GM18507 (cell line): ENCODE measurements around the gene KLHL7.

Source experiments
- DNase-seq: peaks from one replicate; pipeline ENCODE4 v3.0.0; 2011; ENCODE audit warnings: low read depth; ENCODE audit not compliant: insufficient read length; ENCODE audit errors: extremely low spot score
- FAIRE-seq: peaks from 2 replicates; lab custom pipeline; 2011; peaks lifted over from hg19 to GRCh38; lab: Jason Lieb, UNC

The KLHL7 gene, protein sequence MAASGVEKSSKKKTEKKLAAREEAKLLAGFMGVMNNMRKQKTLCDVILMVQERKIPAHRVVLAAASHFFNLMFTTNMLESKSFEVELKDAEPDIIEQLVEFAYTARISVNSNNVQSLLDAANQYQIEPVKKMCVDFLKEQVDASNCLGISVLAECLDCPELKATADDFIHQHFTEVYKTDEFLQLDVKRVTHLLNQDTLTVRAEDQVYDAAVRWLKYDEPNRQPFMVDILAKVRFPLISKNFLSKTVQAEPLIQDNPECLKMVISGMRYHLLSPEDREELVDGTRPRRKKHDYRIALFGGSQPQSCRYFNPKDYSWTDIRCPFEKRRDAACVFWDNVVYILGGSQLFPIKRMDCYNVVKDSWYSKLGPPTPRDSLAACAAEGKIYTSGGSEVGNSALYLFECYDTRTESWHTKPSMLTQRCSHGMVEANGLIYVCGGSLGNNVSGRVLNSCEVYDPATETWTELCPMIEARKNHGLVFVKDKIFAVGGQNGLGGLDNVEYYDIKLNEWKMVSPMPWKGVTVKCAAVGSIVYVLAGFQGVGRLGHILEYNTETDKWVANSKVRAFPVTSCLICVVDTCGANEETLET

DNA sequence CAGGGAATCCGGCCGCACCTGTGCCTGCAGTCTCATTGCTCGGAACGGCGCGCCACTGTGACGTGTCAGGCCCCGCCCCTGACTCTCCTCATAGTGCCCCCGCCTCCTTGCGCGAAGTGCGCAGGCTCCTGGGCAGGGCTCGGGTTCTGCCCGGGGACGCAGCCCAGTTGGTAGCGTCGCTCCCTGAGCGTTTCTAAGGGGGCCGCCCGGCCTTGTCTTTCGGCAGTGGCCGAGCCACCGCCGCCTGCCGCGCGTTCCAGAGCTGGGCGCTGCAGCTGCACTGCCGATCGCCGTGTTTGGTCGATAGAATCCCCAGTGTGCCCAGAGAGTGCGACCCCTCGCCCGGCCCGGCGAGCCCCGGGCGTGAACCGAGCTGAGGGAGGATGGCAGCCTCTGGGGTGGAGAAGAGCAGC is at the start of gene KLHL7:
TSS of gene KLHL7 (plus strand) at position 142 of the 413 bp plus-strand sequence. CDS start at position 384, 242 bp downstream.
- peak; percentile 82 for DNase-seq
- peak; percentile 96 for FAIRE-seq

DNA sequence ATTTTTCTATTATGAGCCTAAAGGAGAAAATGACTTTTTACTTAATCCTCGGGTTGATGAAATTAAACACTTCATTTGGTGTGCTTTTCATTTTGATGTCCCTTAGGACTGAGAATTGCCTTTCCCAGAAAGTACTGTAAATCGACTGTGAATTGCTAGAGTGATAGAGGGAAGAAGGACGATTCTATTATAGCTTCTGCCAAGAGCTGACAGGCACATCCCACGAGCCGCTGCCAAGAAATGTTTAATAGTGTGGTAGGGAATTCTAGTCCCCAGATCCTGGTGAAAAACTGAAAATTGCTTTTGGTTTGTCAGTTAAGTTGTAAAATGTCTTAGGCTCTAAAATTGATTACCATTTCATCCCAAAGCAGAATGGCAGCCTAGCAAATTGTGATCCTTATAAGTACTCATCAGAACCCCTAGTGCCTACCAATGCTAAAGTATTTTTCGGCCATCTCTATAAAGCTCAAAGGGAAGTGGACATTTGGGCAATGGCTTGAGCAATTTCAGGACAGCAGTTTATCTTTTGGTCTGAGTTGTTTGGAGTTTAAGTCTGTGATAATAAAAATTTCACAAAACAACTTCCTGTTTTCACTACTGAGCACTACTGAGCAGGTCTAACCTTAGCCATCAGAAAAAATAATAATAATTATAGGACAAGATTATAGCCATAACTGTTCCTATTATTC is 47.0 kb upstream of the KLHL7 start:
- FAIRE-seq (no peak), DNase-seq (no peak)

DNA sequence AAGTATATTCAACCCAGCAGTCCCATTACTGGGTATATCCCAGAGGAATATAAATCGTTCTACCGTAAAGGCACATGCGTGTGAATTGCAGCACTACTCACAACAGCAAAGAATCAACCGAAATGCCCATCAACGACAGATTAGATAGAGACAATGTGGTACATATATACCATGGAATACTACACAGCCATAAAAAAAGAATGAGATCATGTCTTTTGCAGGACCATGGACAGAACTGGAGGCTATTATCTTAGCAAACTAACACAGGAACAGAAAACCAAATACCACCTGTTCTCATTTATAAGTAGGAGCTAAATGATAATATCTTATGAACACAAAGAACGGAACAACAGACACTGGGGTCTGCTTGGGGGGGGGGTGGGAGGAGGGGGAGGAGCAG is 44.3 kb upstream of the KLHL7 start:
- FAIRE-seq (no peak), DNase-seq (no peak)

DNA sequence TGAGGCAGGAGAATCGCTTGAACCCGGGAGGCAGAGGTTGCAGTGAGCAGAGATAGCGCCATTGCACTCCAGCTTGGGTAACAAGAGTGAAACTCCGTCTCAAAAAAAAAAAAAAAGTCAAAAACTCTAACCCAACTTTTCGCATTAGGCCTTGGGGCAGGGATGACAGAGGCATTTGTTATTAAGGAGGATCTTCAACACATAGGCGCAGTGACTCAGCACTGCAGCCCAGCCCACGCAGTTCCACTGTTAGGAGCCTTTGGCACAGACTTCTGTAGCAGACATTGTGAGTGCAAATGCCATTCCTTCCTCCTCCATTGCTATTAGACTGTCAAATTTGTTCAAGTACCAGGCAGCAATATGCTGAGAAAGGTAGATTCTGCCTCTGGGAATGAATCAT is 43.1 kb upstream of the KLHL7 start:
- FAIRE-seq, result no peak
- DNase-seq, result no peak

DNA sequence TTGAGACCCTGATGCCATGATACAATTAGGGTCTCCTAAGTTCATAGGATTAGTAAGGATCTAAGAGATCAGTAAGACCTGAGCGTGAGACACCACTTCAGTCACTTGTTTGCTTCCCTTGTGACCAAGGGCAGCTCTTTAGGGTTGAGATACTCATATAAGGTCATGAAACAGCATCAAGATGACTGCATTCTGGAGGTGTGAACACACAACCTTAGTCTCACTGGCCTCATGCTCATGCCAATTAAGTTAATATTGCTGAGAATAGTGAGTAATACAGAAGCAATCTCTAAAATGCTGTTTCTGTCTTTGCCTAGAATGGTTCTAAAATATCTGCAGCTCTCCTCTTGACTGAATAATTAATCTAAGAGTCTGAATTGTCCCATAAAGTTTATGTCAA is 39.6 kb upstream of the KLHL7 start:
- DNase-seq (no peak), FAIRE-seq (no peak)

DNA sequence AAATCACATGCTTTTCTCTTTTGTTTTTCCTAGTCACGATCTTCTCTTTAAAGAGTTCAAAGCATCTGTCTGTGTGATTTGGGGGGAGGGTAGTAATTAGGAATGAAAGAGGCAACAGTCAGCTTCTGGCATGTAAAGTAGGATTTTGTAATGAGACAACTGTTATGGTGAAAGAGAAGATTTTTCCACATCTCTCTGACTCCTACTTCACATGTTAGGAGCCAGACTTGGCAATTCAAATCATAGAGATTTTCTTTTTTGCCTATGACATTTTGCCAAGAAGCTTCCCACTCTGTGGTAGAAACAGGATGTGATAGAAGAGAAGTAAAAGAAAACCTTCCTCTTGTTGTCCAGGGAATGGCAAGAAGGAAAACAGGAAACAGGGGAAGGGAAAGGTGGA is 38.3 kb upstream of the KLHL7 start:
- DNase-seq (no peak), FAIRE-seq (no peak)

DNA sequence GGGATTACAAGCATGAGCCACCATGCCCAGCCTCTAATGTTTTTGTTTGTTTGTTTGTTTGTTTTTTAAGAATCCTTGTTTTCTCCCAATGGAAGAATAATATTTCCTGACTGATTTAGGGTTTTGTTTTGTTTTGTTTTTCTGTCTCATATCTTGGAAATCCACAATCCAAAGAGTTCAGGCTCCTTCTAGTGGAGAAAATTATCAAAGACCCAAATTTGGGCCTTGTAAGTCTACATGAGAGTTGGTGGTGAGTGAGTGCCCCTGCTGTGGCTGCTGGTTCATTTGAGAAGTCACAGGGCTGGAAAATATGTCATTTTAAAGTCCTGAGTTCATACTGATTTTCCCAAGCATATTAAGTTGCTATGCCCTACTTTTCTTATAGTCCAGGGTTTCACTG is 33.5 kb upstream of the KLHL7 start:
- DNase-seq, result no peak
- no peak for FAIRE-seq

DNA sequence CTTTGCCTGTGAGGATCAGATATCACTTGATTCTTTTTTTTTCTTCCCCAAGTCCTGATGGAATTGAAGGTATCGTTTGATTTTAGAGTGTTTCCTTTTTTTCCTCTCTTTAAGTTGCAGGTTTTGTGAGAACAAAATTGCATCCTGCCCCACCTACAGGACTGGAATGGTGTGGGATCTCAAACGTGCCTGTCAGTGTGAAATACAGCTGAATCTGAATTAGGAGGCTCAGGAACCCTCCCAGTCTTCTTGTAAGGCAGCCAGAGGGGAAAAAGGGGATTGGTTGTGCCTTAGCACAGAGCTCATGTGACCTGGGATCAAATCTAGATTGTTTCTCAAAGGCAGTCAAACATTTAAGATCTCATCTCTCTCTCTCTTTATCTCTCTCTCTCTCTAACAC is 32.7 kb upstream of the KLHL7 start:
- DNase-seq, result no peak
- no peak for FAIRE-seq

DNA sequence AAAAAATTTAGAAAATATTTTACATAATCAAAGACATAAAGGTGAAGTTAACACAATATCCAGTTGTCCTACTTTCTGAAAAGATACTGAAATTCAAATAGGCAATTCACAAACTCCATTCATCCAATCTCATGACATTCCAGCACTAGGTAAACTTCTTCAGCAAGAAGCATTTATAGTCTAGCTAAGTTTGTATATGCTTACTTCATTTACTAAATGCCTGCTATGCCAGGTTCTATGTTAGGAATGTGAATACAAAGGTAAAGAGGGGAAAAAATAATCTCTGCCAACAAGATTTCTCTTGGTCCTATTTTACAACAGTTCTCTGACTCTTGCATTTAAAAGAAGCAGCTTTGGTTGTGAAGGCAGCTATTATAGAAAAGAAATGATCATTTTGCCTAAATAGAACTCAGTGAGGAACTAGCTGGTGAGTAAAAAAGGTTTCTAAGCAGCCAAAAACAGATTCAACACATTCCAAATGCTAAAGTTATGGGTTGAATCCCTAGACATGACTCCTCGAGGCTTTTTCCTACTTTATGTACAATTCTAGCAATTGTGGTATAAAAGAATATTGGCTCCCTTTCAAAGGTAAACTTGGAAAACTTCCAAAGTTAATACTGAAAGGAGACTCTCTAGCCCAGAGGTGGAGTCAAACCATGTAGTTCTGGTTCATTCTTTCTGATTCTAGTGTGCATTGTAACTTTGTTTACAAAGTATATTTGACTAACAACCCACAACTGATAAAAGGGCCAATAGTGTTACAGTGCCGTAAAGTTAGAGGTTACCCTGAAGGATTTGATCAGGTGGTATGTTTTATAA is 30.9 kb upstream of the KLHL7 start:
- FAIRE-seq, result no peak
- DNase-seq, result no peak

DNA sequence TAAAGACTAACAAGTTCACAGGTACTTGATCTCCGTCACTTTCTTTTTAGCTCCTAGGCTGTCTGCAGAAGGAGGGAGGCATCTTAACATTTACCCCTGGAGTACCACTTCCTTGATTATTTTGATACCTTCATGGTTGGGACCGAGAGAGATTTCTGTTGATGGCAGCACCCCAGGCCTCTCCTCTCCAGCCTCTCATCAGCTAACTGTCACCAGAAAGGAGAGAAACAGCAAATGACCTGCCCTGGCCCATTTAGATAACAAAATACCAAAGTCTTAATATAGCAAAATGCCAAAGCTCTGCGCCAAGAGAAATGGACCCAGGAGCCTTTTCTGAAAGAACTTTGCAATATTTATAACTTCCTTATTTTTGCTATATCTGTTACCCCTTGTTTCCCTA is 30.0 kb upstream of the KLHL7 start:
- DNase-seq (no peak), FAIRE-seq (no peak)

DNA sequence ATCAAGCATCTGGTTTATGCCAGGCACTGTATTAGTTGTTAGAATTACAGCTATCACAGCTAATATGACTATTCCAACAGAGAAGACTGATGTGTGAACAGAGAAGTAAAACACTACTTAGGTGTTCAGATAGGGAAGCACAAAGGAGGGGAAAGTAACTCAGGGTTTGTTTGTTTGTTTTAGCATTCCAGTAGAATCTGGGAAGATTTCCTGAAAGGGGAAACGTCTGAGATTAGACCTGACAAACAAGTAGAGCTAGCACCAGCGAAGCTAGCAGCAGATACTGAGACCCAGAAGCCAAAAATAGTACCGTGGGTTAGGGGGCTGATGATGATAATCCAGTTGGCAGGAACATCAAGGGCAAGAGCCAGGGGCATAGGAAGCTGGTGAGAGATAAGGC is 28.8 kb upstream of the KLHL7 start:
- DNase-seq (no peak), FAIRE-seq (no peak)

DNA sequence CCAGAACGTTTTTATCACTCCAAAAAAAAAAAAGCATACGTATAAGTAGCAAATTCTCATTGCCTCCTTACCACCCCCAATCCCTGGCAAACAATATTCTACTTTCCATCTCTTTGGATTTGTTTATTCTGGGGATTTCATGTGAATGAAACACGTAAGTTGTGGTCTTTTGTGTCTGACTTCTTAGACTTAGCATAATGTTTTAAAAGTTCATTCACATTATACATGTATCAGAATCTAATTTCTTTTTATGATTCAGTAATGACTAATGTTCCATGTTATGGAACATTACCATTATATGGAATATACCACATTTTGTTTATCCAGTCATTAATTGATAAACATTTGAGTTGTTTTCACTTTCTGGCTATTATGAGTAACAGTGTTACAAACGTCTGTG is 12.5 kb upstream of the KLHL7 start:
- FAIRE-seq (no peak), DNase-seq (no peak)

DNA sequence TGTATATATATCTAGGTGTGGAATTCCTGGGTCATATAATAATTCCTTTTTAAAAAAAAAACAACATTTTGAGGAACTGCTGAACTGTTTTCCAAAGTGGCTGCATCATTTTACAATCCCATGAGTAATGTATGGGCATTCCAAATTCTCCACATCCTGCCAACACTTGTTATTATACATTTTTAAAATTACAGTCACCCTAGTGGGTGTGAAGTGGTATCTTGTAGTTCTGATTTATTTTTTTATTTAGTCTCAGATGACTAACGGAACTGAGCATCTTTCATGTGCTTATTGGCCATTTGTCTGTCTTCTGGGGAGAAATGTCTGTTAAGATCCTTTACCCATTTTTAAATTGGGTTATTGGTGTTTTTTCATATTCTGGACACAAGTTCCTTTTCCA is 12.0 kb upstream of the KLHL7 start:
- DNase-seq (no peak), FAIRE-seq (no peak)

DNA sequence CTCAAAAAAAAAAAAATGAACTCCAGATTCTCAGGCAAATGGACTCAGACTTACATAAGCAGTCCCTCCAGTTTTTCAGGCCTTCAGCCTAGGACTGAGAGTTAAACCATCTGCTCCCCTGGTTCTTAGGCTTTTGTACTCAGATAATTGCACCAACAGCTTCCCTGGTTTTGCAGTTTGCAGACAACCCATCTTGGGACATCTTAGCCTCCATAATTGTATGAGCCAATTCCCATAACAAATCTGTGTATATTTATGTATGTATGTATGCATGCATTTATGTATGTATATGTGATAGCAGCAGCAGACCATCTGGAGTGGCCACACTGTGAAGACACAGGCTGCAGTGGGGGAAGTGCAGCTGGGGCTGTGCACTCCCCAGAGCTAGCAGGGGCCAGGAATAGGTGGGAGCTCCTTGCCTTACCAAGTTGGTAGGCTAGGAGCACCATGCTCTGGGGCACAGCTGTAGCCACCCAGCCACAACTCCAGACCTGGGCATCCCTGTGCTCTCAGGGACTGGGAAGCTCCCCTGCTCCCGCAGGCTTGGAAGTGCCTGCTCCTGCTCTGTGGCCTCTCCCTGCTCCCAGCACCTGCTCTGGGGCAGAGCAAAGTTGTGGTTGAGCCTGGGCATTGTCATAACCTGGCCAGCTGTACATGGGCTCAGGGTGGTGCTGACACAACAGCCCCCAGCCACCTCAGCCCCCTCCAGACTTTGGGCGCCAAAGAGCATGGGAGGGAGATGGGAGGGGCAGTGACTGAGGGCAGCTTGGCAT is 8.9 kb upstream of the KLHL7 start:
- no peak for DNase-seq
- FAIRE-seq, result no peak

DNA sequence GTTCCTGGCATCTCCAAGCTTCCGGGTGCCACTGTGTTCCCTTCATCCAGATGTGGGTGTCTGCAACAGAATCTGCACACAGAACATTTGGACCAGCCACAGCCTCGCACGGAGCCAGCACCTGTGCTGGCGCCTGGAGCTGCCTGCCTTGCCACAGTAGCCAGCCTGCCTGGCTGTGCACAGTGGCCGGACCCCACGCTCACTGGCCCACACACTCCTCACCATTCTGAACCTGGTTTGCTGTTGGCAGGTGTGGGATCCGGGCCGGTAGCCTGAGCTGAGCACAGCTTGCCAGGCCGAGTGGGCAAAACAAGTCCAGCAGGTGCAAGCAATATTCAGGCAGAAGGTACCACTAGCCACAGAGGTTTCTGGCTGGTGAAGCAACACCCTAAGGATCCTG is 7.6 kb upstream of the KLHL7 start:
- DNase-seq, result no peak
- no peak for FAIRE-seq

DNA sequence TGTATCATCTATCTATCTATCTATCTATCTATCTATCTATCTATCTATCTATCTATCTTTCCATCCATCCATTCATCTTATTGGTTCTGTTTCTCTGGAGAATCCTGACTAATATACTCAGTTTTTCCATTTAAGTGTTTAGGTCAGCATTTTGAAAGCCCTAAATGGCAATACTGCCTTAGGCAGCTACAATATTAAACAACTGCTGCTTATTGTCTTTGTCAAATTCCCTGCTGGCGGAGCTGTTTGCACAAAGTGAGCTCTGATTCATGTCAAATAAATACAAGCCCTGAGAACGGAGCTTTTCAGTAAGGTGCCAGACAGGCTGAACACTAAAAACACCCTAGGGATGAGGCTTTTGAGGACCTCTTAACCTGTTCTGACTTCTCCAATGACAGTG is 7.1 kb upstream of the KLHL7 start:
- FAIRE-seq (no peak), DNase-seq (no peak)

DNA sequence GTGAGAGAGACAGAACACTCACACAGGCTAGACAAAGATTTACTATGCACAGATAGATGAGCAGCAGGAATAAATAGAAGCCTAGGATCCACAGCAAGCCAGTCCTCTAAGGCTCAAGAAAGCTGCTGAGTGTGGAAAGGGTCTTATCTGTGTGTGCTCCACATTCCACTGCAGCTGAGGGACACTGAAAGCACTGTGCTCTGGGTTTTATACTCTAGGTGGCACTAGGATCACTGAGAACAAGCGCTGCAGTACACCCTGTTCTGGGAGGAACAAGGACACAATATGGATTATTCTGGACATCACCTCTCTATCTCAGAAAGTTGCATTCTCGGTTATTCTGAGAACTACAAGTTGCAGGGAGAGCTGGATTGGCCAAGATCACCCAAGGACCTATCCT is 4.9 kb upstream of the KLHL7 start:
- DNase-seq, result no peak
- FAIRE-seq, result no peak

DNA sequence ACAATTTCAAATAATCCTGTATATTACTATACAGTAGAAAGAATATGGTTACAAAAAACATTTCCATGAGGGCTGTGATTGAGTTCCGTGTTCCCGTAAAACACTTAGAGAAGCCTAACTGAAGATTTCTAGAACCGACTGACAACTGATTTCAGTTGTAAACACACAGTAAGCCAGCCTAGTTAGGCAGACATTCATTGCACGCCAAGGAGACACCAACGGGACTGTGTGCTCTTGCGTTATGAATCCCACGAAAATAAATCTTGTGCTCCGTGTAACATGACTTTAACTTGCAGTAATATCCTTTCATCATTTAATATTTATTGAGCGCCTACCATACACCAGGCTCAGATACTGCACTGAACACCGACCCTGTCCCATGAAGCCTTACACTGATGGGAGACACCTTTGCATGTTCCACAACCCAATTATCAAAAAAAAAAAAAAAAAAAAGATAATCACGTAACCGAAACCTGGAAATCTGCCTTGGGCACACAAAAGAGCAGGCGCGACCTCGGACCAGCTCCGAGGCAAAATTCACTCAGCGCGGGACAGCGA is 420 bp upstream of the KLHL7 start:
- FAIRE-seq (no peak), DNase-seq (no peak)
